ENCODE data around the gene JAG2.

- no peak for TF ChIP-seq RFX5 (IDR thresholded peaks at IDR 0.05; ENCODE audit: low read depth, low read length)
- no peak for TF ChIP-seq MXI1 (IDR thresholded peaks at IDR 0.05; ENCODE audit: borderline replicate concordance, low read depth, low read length)
- TF ChIP-seq, protein P1, sequence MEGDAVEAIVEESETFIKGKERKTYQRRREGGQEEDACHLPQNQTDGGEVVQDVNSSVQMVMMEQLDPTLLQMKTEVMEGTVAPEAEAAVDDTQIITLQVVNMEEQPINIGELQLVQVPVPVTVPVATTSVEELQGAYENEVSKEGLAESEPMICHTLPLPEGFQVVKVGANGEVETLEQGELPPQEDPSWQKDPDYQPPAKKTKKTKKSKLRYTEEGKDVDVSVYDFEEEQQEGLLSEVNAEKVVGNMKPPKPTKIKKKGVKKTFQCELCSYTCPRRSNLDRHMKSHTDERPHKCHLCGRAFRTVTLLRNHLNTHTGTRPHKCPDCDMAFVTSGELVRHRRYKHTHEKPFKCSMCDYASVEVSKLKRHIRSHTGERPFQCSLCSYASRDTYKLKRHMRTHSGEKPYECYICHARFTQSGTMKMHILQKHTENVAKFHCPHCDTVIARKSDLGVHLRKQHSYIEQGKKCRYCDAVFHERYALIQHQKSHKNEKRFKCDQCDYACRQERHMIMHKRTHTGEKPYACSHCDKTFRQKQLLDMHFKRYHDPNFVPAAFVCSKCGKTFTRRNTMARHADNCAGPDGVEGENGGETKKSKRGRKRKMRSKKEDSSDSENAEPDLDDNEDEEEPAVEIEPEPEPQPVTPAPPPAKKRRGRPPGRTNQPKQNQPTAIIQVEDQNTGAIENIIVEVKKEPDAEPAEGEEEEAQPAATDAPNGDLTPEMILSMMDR (conservative IDR thresholded peaks at IDR 0.05; ENCODE audit: low read depth, low read length): no peak
- TF ChIP-seq POLR2A (IDR thresholded peaks at IDR 0.05; ENCODE audit: low read depth, low read length): no peak
- no peak for TF ChIP-seq MAFK (IDR thresholded peaks at IDR 0.05; ENCODE audit: low read depth, low read length)
- TF ChIP-seq MAZ (IDR thresholded peaks at IDR 0.05; ENCODE audit: borderline replicate concordance, low read depth, low read length): peak; percentile 85
- no peak for TF ChIP-seq RAD21 (IDR thresholded peaks at IDR 0.05; ENCODE audit: low read length)
These were observed 75.5 kb downstream of the JAG2 start for GRCh38 chr14:105093038-105093430.

Data from IMR-90 (cell line).